K562 (cell line): Measurements from ENCODE around the gene YES1. TPM values are rescaled to one million over a fixed set of nuclear protein-coding genes. Genes with fewer than 3 reads are reported as not detected.
A peak's percentile ranks its signal among the peaks of the same experiment; 100 is the strongest.

Source experiments
- ADNP ChIP-seq: fragments of 200-800 bp; sonication (Bioruptor generic); IDR thresholded peaks from 2 replicates; pipeline ENCODE4 v1.6.1; 2016; ENCODE audit warnings: missing genetic modification characterization, missing compliant biosample characterization
- CBX1 ChIP-seq: sonication (generic); IDR thresholded peaks from 2 replicates; pipeline ENCODE4 v1.6.1; 2016; ENCODE audit warnings: antibody characterized with exemption, low read depth, mild to moderate bottlenecking
- CHCHD3 ChIP-seq: fragments of 250-450 bp; sonication (Bioruptor Pico); IDR thresholded peaks from 2 replicates; pipeline ENCODE4 v2.1.2; 2022; ENCODE audit warnings: mild to moderate bottlenecking
- CREBBP ChIP-seq: IDR thresholded peaks from one replicate; pipeline ENCODE4 v1.6.1; 2012; ENCODE audit warnings: low read depth, mild to moderate bottlenecking, control low read depth, inconsistent platforms, low read length
- FOXA1 ChIP-seq: fragments of 450-650 bp; IDR thresholded peaks from 2 replicates; pipeline ENCODE4 v1.6.1; 2016; ENCODE audit warnings: mild to moderate bottlenecking, borderline replicate concordance
- GATAD2A ChIP-seq: fragments of 450-650 bp; IDR thresholded peaks from 2 replicates; pipeline ENCODE4 v1.6.1; 2017
- HCFC1 ChIP-seq: IDR thresholded peaks from 2 replicates; pipeline ENCODE4 v1.6.1; 2012; ENCODE audit warnings: low read depth, low read length, improper control_type of control experiment
- JUN ChIP-seq, 2 experiments: sonication (generic) in 1 of 2; formaldehyde crosslinking in 1 of 2; IDR thresholded peaks; 2 replicates each; pipeline versions ENCODE4 v1.6.1 to v1.8.0; 2012 to 2022; ENCODE audit warnings: borderline replicate concordance in 2 of 2, mild to moderate bottlenecking in 2 of 2, improper control_type of control experiment in 1 of 2, low read depth in 1 of 2, low read length in 1 of 2, missing genetic modification reagents in 1 of 2
- MAFG ChIP-seq: fragments of 450-650 bp; conservative IDR thresholded peaks from 2 replicates; pipeline ENCODE4 v1.6.1; 2016; ENCODE audit warnings: missing genetic modification characterization, missing compliant biosample characterization
- MYBL2 ChIP-seq, 2 experiments: fragments of 450-650 bp in 1 of 2; sonication (generic) in 1 of 2; formaldehyde crosslinking in 1 of 2; IDR thresholded peaks; 2 replicates each; pipeline versions ENCODE4 v1.6.1 to v1.8.1; 2017 to 2022; ENCODE audit warnings: borderline replicate concordance in 1 of 2, inconsistent platforms in 1 of 2, low read depth in 1 of 2, mild to moderate bottlenecking in 1 of 2, missing genetic modification reagents in 1 of 2, moderate library complexity in 1 of 2
- PTBP1 ChIP-seq: fragments of 200-400 bp; formaldehyde crosslinking; IDR thresholded peaks from 2 replicates; pipeline ENCODE4 v1.6.1; 2017; ENCODE audit warnings: low read depth, low read length
- TEAD1 ChIP-seq, 2 experiments: fragments of 450-650 bp in 1 of 2; sonication (generic) in 1 of 2; formaldehyde crosslinking; IDR thresholded peaks; 2 replicates each; pipeline versions ENCODE4 v1.4.0 to v1.8.0; 2020 to 2022; ENCODE audit warnings: mild to moderate bottlenecking in 2 of 2, missing genetic modification reagents in 1 of 2
- ZNF3 ChIP-seq: fragments of 250-450 bp; sonication (Bioruptor Pico); IDR thresholded peaks from 2 replicates; pipeline ENCODE4 v1.5.0; 2021; ENCODE audit warnings: mild to moderate bottlenecking, moderate library complexity
- ZNF311 ChIP-seq: fragments of 250-450 bp; sonication (Bioruptor Pico); IDR thresholded peaks from 2 replicates; pipeline ENCODE4 v1.4.0; 2020; ENCODE audit warnings: mild to moderate bottlenecking, moderate library complexity
- ZNF75A ChIP-seq: fragments of 450-650 bp; formaldehyde crosslinking; IDR thresholded peaks from 2 replicates; pipeline ENCODE4 v1.4.0; 2020; ENCODE audit warnings: mild to moderate bottlenecking
- polyA plus RNA-seq, 8 experiments: library from polyadenylated mRNA; depleted of rRNA in 4 of 8; stranded (reverse) in 5 of 8; unstranded in 3 of 8; fragments of >200 nt; fragmentation: Nextera tagmentation in 2 of 8; fragmentation: Illumina TruSeq in 1 of 8; extraction: Ambion mirVana in 2 of 8; extraction: Trizol in 1 of 8; gene quantifications; 2 replicates each; pipeline versions ENCODE4 v1.2.1 to v1.2.3, GENCODE V29; 2011 to 2014; ENCODE audit warnings: inconsistent platforms in 1 of 8, missing spikeins in 1 of 8
- total RNA-seq, 7 experiments: library from RNA; depleted of rRNA in 6 of 7; stranded (reverse); fragments of >200 nt in 6 of 7; fragmentation: Illumina TruSeq in 2 of 7; extraction: Trizol in 2 of 7; gene quantifications; 2 replicates each; pipeline versions ENCODE4 v1.2.1 to v1.2.3, GENCODE V29; 2011 to 2021; ENCODE audit warnings: low replicate concordance in 1 of 7
- TF ChIP-seq, protein P1 (sequence below), 2 experiments: fragments of 450-650 bp in 1 of 2; sonication (generic) in 1 of 2; formaldehyde crosslinking in 1 of 2; IDR thresholded peaks in 1 of 2; conservative IDR thresholded peaks in 1 of 2; 2 replicates each; pipeline versions ENCODE4 v1.6.1 to v1.8.1; 2016 to 2023; ENCODE audit warnings: mild to moderate bottlenecking in 2 of 2, moderate library complexity in 2 of 2, inconsistent platforms in 1 of 2, missing genetic modification reagents in 1 of 2
- TF ChIP-seq, protein P2 (sequence below): fragments of 250-450 bp; sonication (Bioruptor Pico); IDR thresholded peaks from 2 replicates; pipeline ENCODE4 v1.5.0; 2021
- TF ChIP-seq, protein P3 (sequence below): conservative IDR thresholded peaks from 2 replicates; pipeline ENCODE4 v1.6.1; 2011; ENCODE audit warnings: low read depth, mild to moderate bottlenecking, low read length; ENCODE audit not compliant: control insufficient read depth
- TF ChIP-seq, protein P4 (sequence below): fragments of 450-650 bp; formaldehyde crosslinking; IDR thresholded peaks from 2 replicates; pipeline ENCODE4 v1.4.0; 2022; ENCODE audit warnings: missing genetic modification characterization

The YES1 gene
- total and polyA plus RNA-seq, 9 of the 15 experiments (the other 6 are each of a cell fraction or from before 2014, with no cell fraction given) = 37.2 to 115 (median 77.7) TPM

DNA sequence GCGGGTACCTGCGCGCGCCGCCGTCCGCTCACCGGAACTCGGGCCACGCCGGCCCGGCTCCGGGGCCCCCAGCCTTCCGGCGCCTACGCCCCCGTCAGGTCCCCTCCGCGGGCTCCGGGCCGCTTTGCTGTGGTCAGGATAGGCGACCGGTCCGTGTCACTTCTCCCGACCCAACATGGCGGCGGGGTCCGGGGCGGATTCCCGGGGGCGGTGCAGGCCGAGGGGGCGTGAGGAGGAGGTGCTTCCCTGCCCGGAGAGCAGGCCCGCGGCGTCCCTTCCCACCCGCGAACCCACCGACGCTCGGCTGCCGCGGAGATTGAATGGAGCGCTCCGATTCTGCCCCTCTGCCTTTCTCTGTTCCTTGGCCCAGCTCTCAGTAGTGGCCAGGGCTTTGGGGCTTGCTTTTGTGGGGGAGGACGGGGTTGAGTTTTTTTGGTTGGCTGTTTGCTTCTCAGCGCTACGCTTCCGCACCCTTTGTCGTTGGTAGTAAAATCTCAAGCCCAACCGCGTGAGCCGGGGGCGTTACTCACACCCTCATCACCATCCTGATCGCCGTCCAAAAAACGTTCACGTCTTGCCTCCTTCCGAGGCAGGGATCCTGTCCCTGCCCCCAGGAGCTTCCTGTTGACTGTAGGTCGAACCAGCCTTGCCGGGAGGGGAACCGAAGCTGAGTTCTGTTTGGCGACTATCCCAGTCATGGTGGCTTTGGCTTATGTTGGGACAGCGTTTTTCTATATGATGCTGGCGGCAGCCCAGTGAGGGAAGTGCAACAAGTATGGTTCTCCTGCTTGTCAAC is 532 bp upstream of the YES1 start (continued):
- TF ChIP-seq PTBP1 = no peak
- TF ChIP-seq, protein P1, sequence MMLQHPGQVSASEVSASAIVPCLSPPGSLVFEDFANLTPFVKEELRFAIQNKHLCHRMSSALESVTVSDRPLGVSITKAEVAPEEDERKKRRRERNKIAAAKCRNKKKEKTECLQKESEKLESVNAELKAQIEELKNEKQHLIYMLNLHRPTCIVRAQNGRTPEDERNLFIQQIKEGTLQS (IDR thresholded peaks at IDR 0.05) = no peak
- TF ChIP-seq, protein P1 (CRISPR knock-in tag; conservative IDR thresholded peaks at IDR 0.05) = no peak; the same call in 1 of the 2 replicates
- no peak for TF ChIP-seq ZNF311 (CRISPR knock-in tag)
- no peak for TF ChIP-seq MYBL2 (IDR thresholded peaks at IDR 0.05; ENCODE audit: low read depth)
- TF ChIP-seq MYBL2 (CRISPR knock-in tag; IDR thresholded peaks at IDR 0.05; ENCODE audit: borderline replicate concordance) = no peak
- no peak for TF ChIP-seq CBX1
- no peak for TF ChIP-seq MAFG
- TF ChIP-seq ZNF75A = no peak
- no peak for TF ChIP-seq ADNP (tag)
- peak in 1 of 2 experiments; percentile 54; a peak in 1 of 4 replicates for TF ChIP-seq TEAD1 (CRISPR knock-in tag; IDR thresholded peaks at IDR 0.05)
- peak; percentile 79 for TF ChIP-seq HCFC1
- TF ChIP-seq JUN (IDR thresholded peaks at IDR 0.05; ENCODE audit: borderline replicate concordance, low read depth, low read length) = peak; percentile 19; the same call in 1 of the 2 replicates
- peak; percentile 69; the same call in 1 of the 2 replicates for TF ChIP-seq JUN (CRISPR knock-in tag; IDR thresholded peaks at IDR 0.05; ENCODE audit: borderline replicate concordance)
- no peak for TF ChIP-seq ZNF3 (CRISPR knock-in tag)
- no peak for TF ChIP-seq GATAD2A
- no peak for TF ChIP-seq FOXA1
- TF ChIP-seq, protein P2, sequence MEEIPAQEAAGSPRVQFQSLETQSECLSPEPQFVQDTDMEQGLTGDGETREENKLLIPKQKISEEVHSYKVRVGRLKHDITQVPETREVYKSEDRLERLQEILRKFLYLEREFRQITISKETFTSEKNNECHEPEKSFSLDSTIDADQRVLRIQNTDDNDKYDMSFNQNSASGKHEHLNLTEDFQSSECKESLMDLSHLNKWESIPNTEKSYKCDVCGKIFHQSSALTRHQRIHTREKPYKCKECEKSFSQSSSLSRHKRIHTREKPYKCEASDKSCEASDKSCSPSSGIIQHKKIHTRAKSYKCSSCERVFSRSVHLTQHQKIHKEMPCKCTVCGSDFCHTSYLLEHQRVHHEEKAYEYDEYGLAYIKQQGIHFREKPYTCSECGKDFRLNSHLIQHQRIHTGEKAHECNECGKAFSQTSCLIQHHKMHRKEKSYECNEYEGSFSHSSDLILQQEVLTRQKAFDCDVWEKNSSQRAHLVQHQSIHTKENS = no peak
- TF ChIP-seq, protein P3, sequence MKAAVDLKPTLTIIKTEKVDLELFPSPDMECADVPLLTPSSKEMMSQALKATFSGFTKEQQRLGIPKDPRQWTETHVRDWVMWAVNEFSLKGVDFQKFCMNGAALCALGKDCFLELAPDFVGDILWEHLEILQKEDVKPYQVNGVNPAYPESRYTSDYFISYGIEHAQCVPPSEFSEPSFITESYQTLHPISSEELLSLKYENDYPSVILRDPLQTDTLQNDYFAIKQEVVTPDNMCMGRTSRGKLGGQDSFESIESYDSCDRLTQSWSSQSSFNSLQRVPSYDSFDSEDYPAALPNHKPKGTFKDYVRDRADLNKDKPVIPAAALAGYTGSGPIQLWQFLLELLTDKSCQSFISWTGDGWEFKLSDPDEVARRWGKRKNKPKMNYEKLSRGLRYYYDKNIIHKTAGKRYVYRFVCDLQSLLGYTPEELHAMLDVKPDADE = no peak
- TF ChIP-seq CHCHD3 = no peak
- no peak for TF ChIP-seq CREBBP
- TF ChIP-seq, protein P4, sequence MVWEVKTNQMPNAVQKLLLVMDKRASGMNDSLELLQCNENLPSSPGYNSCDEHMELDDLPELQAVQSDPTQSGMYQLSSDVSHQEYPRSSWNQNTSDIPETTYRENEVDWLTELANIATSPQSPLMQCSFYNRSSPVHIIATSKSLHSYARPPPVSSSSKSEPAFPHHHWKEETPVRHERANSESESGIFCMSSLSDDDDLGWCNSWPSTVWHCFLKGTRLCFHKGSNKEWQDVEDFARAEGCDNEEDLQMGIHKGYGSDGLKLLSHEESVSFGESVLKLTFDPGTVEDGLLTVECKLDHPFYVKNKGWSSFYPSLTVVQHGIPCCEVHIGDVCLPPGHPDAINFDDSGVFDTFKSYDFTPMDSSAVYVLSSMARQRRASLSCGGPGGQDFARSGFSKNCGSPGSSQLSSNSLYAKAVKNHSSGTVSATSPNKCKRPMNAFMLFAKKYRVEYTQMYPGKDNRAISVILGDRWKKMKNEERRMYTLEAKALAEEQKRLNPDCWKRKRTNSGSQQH (CRISPR knock-in tag) = peak; percentile 11; the same call in 1 of the 2 replicates
